K562 (cell line): ENCODE measurements around the gene TRAPPC12.

Experiments used
- CAMTA2 ChIP-seq: fragments of 250-450 bp; sonication (Bioruptor Pico); conservative IDR thresholded peaks from 2 replicates; pipeline ENCODE4 v1.5.1; 2022
- FOS ChIP-seq: IDR thresholded peaks from 3 replicates; pipeline ENCODE4 v1.6.1; 2011; ENCODE audit not compliant: insufficient read length; ENCODE audit errors: extremely low read depth
- RNF2 ChIP-seq: sonication (generic); IDR thresholded peaks from 2 replicates; pipeline ENCODE4 v1.6.1; 2016
- ZBTB33 ChIP-seq: sonication (generic); formaldehyde crosslinking; IDR thresholded peaks from 2 replicates; pipeline ENCODE4 v1.8.1; 2023; ENCODE audit warnings: mild to moderate bottlenecking, missing genetic modification reagents

GRCh38 chr2:3379339-3379646, 201 bp upstream of the TRAPPC12 start:
- TF ChIP-seq FOS, result no peak
- no peak for TF ChIP-seq CAMTA2 (CRISPR knock-in tag)
- TF ChIP-seq ZBTB33 (CRISPR knock-in tag), result no peak
- TF ChIP-seq RNF2, result no peak
